BLaER1 treated with 17β-estradiol and CSF1 and Interleukin-3, amounts not matched to agents 10 nM and 100 nM (cell line): ENCODE measurements around the gene CLIP2.
A peak's percentile ranks its signal among the peaks of the same experiment; 100 is the strongest.
"Not testable (repeated sequence)": the region's sequence is repeated elsewhere in the genome, so short reads cannot be mapped to it uniquely, and the experiment has no call there.

Experiments used
- H3K27ac ChIP-seq, 11 experiments: shearing (Covaris generic); formaldehyde crosslinking; 2 replicates each; pipeline ENCODE4 v1.8.1; 2022
- H3K27me3 ChIP-seq, 11 experiments: shearing (Covaris generic); formaldehyde crosslinking; 2 replicates each; pipeline ENCODE4 v1.8.1; 2022
- H3K36me3 ChIP-seq, 11 experiments: shearing (Covaris generic); formaldehyde crosslinking; 2 replicates each; pipeline ENCODE4 v1.8.1; 2022
- H3K4me1 ChIP-seq, 10 experiments: shearing (Covaris generic); formaldehyde crosslinking; 2 replicates each; pipeline ENCODE4 v1.8.1; 2022
- H3K4me2 ChIP-seq, 11 experiments: shearing (Covaris generic); formaldehyde crosslinking; 2 replicates each; pipeline ENCODE4 v1.8.1; 2022
- H3K4me3 ChIP-seq, 10 experiments: shearing (Covaris generic); formaldehyde crosslinking; 2 replicates each; pipeline ENCODE4 v1.8.1; 2022
- H3K9ac ChIP-seq, 11 experiments: shearing (Covaris generic); formaldehyde crosslinking; 2 replicates each; pipeline ENCODE4 v1.8.1; 2022
- H3K9me3 ChIP-seq, 11 experiments: shearing (Covaris generic); formaldehyde crosslinking; replicated peaks in 1 of 11; 2 replicates each; pipeline ENCODE4 v1.8.1; 2022
- H4K20me1 ChIP-seq, 11 experiments: shearing (Covaris generic); formaldehyde crosslinking; 2 replicates each; pipeline ENCODE4 v1.8.1; 2022
- Cebpa-rat ChIP-seq, 11 experiments: shearing (Covaris generic); IDR thresholded peaks; 2 replicates each; pipeline ENCODE4 v1.8.1; 2022

CLIP2 gene

DNA sequence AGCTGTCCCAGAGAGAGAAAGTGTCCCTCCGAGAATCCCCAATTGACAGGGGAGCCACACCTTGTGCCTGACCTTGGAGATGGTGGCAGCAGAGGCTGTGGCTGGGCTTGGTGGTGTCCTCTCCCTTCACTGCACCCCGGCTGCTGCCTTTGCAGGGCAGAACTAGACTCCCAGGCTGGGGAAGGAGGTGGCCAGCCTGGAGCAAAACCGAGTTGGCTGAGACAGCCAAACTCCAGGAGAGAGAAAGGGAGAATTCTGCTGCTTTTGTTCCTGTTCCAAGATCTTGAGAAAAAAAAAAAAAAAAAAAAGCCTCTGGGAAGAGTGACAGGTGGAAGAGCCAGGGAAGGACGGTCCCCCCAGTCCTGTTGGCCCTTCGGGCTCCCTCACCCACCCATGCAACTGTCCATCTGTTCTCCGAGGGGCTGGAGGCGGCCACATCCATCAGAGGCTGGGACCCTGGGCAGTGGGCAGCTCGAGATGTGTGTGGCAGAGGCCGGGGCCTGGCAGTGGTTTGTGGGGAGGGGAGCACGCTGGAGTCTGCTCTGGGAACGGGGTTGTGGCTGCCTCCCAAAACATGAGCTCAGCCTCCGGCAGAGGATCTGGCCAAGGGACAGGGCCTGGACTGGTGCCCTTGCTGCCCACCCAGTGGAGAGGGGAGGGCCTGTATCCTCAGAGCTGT, 35.5 kb downstream of the CLIP2 start:
- Histone ChIP-seq H3K4me1 (peaks cover 23 to 86% (median 77%) of the 10 kb centered on the region in 10 experiments), H3K27me3 (no peaks in the 10 kb centered on the region), H3K36me3 (peaks cover 64 to 100% (median 93%) of the 10 kb centered on the region in 11 experiments), H3K9ac (peak overlapping the region in 2 of 11 experiments; percentile 18 to 23; a peak in 1 of 22 replicates), H3K9me3 (peaks cover 0 to 8% (median 0%) of the 10 kb centered on the region in 11 experiments; a peak in 3 of 22 replicates), H3K4me2 (peak overlapping the region in 8 of 11 experiments; percentile 45 to 73 (median 65); a peak in 10 of 22 replicates), H4K20me1 (peaks cover 32 to 96% (median 59%) of the 10 kb centered on the region in 11 experiments; a peak in 16 of 22 replicates), H3K27ac (peak overlapping the region in 6 of 11 experiments; percentile 18 to 60 (median 38); a peak in 12 of 22 replicates), H3K4me3 (no peak overlapping the region)
- TF ChIP-seq Cebpa-rat (IDR thresholded peaks at IDR 0.05): no peak

- Histone ChIP-seq H3K4me3 (no peak overlapping the region), H4K20me1 (peaks cover 31 to 96% (median 55%) of the 10 kb centered on the region in 11 experiments; a peak in 15 of 22 replicates), H3K4me2 (peak overlapping the region in 6 of 11 experiments; percentile 45 to 69 (median 52); a peak in 7 of 22 replicates), H3K9ac (peak overlapping the region in 1 of 11 experiments; percentile 18; a peak in 1 of 22 replicates), H3K36me3 (peaks cover 68 to 100% (median 93%) of the 10 kb centered on the region in 11 experiments), H3K4me1 (peaks cover 17 to 86% (median 75%) of the 10 kb centered on the region in 10 experiments), H3K27me3 (no peaks in the 10 kb centered on the region), H3K9me3 (peaks cover 0 to 8% (median 0%) of the 10 kb centered on the region in 11 experiments; a peak in 3 of 22 replicates), H3K27ac (peak overlapping the region in 6 of 11 experiments; percentile 18 to 60 (median 34); a peak in 9 of 22 replicates)
- TF ChIP-seq Cebpa-rat (IDR thresholded peaks at IDR 0.05): no peak
Measured at GRCh38 chr7:74325210-74325565, 36.0 kb downstream of the CLIP2 start.

DNA sequence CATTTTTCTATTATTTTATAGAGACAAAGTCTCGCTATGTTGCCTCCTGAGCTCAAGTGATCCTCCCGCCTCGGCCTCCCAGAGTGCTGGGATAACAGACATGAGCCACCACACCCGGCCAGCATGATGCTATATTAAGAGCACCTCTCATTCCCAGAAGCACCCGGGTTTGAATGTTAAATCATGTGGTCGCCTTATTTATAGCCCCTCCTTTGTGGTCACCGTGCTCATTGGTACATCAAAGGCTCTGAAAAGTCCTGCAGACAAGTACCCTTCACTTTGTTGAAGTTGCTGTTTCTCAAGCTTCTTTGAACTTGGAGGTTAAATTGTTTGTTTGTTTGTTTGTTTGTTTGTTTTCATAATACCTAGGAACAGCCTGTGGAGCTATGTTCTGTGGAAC, 40.0 kb downstream of the CLIP2 start:
- Histone ChIP-seq H3K27me3 (no peaks in the 10 kb centered on the region), H3K27ac (no peak overlapping the region), H3K36me3 (peaks cover 55 to 97% (median 76%) of the 10 kb centered on the region in 11 experiments)

GRCh38 chr7:74332373-74333176, 43.4 kb downstream of the CLIP2 start:
- Histone ChIP-seq H4K20me1 (peaks cover 27 to 87% (median 63%) of the 10 kb centered on the region in 11 experiments; a peak in 17 of 22 replicates), H3K4me3 (no peak overlapping the region), H3K4me2 (peak overlapping the region in 10 of 11 experiments; percentile 18 to 76 (median 59); a peak in 20 of 22 replicates), H3K9ac (peak overlapping the region in 4 of 11 experiments; percentile 10 to 60 (median 33); a peak in 5 of 22 replicates), H3K9me3 (peaks cover 0 to 7% (median 0%) of the 10 kb centered on the region in 11 experiments; a peak in 2 of 22 replicates), H3K27me3 (no peaks in the 10 kb centered on the region), H3K27ac (peak overlapping the region in 7 of 11 experiments; percentile 8 to 64 (median 36); a peak in 8 of 22 replicates), H3K36me3 (peaks cover 30 to 76% (median 56%) of the 10 kb centered on the region in 11 experiments), H3K4me1 (peaks cover 13 to 93% (median 81%) of the 10 kb centered on the region in 10 experiments)
- no peak for TF ChIP-seq Cebpa-rat (IDR thresholded peaks at IDR 0.05)

More for the DNA sequence above, 40.0 kb downstream of the CLIP2 start:
- Histone ChIP-seq H3K9me3 (no peaks in the 10 kb centered on the region), H3K4me3 (no peak overlapping the region), H4K20me1 (peaks cover 35 to 97% (median 78%) of the 10 kb centered on the region in 11 experiments; a peak in 18 of 22 replicates), H3K4me1 (peaks cover 7 to 93% (median 82%) of the 10 kb centered on the region in 10 experiments), H3K4me2 (peak overlapping the region in 4 of 11 experiments; percentile 14 to 33 (median 20); a peak in 7 of 22 replicates), H3K9ac (no peak overlapping the region)
- no peak for TF ChIP-seq Cebpa-rat (IDR thresholded peaks at IDR 0.05)

DNA sequence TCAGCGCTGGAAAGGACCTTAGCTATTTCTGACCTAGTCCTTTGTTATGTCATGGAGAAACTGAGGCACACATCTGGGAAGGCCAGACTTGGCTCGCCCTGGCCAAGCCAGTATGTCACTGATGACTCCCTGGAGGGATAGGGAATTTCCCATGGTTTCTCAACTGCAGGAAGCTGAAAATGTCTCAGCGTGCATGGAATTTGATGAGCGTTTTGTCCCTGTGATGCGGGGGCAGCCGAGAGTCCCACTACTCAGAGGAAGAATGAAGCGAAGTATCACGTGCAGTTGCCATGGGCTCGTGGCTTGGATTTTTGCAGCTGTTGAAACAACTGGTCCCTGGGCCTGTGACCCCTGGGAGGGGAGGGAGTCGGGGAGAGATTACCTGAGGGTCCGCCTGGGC, 44.8 kb downstream of the CLIP2 start:
- H3K4me2 ChIP-seq: peak overlapping the region; percentile 3 to 76 (median 41); a peak in 18 of 22 replicates
- H4K20me1 ChIP-seq: peaks cover 34 to 83% (median 52%) of the 10 kb centered on the region in 11 experiments; a peak in 17 of 22 replicates
- no peak for TF ChIP-seq Cebpa-rat (IDR thresholded peaks at IDR 0.05)
- no peak overlapping the region for H3K4me3 ChIP-seq
- H3K9ac ChIP-seq: peak overlapping the region in 3 of 11 experiments; percentile 18 to 43 (median 39); a peak in 4 of 22 replicates
- H3K9me3 ChIP-seq: peaks cover 0 to 7% (median 0%) of the 10 kb centered on the region in 11 experiments; a peak in 2 of 22 replicates
- peaks cover 27 to 70% (median 47%) of the 10 kb centered on the region in 11 experiments for H3K36me3 ChIP-seq
- peak overlapping the region in 6 of 11 experiments; percentile 2 to 63 (median 39); a peak in 8 of 22 replicates for H3K27ac ChIP-seq
- peaks cover 25 to 94% (median 83%) of the 10 kb centered on the region in 10 experiments for H3K4me1 ChIP-seq
- no peaks in the 10 kb centered on the region for H3K27me3 ChIP-seq

- peak overlapping the region in 9 of 11 experiments; percentile 32 to 83 (median 71); a peak in 17 of 22 replicates for H3K27ac ChIP-seq
- TF ChIP-seq Cebpa-rat (IDR thresholded peaks at IDR 0.05): no peak
- peak overlapping the region in 8 of 10 experiments; percentile 17 to 51 (median 39); a peak in 10 of 20 replicates for H3K4me3 ChIP-seq
Measured at GRCh38 chr7:74337926-74338325, 48.7 kb downstream of the CLIP2 start.

DNA sequence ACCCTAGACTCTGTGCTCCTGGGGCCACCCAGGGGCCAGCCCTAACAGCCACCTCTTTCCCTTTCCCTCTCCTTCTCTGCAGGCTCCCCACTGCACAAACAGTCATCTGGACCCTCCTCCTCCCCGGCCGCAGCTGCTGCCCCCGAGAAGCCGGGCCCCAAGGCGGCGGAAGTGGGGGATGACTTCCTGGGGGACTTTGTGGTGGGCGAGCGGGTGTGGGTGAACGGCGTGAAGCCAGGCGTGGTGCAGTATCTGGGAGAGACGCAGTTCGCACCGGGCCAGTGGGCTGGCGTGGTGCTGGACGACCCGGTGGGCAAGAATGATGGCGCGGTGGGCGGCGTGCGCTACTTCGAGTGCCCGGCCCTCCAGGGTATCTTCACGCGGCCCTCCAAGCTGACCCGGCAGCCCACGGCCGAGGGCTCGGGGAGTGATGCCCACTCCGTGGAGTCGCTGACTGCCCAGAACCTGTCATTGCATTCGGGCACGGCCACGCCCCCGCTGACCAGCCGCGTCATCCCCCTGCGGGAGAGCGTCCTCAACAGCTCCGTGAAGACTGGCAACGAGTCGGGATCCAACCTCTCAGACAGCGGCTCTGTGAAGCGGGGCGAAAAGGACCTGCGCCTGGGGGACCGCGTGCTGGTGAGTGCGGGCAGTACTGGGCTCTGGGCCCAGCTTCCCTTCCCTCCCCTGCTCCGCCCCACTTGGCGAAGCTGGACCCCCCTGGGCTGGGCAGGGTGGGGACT, 49.3 kb downstream of the CLIP2 start:
- no peaks in the 10 kb centered on the region for H3K27me3 ChIP-seq
- H3K4me1 ChIP-seq: peaks cover 49 to 91% (median 82%) of the 10 kb centered on the region in 10 experiments
- peak overlapping the region; percentile 63 to 94 (median 87) for H3K4me2 ChIP-seq
- H3K27ac ChIP-seq: peak overlapping the region in 9 of 11 experiments; percentile 32 to 83 (median 71); a peak in 17 of 22 replicates
- H3K9me3 ChIP-seq: peaks cover 0 to 7% (median 0%) of the 10 kb centered on the region in 11 experiments; a peak in 2 of 22 replicates
- TF ChIP-seq Cebpa-rat (IDR thresholded peaks at IDR 0.05): no peak
- H3K9ac ChIP-seq: peak overlapping the region in 10 of 11 experiments; percentile 21 to 75 (median 56); a peak in 17 of 22 replicates
- H3K36me3 ChIP-seq: peaks cover 49 to 77% (median 60%) of the 10 kb centered on the region in 11 experiments
- peaks cover 24 to 73% (median 63%) of the 10 kb centered on the region in 11 experiments; a peak in 17 of 22 replicates for H4K20me1 ChIP-seq
- H3K4me3 ChIP-seq: peak overlapping the region in 8 of 10 experiments; percentile 17 to 51 (median 39); a peak in 12 of 20 replicates

More at GRCh38 chr7:74337926-74338325, 48.7 kb downstream of the CLIP2 start:
- H3K4me2 ChIP-seq: peak overlapping the region; percentile 63 to 94 (median 87)
- peaks cover 44 to 91% (median 87%) of the 10 kb centered on the region in 10 experiments for H3K4me1 ChIP-seq
- H3K9ac ChIP-seq: peak overlapping the region in 10 of 11 experiments; percentile 21 to 75 (median 56); a peak in 17 of 22 replicates
- H3K9me3 ChIP-seq: peaks cover 0 to 7% (median 0%) of the 10 kb centered on the region in 11 experiments; a peak in 2 of 22 replicates
- no peaks in the 10 kb centered on the region for H3K27me3 ChIP-seq
- peaks cover 30 to 72% (median 62%) of the 10 kb centered on the region in 11 experiments; a peak in 17 of 22 replicates for H4K20me1 ChIP-seq
- peaks cover 43 to 73% (median 54%) of the 10 kb centered on the region in 11 experiments for H3K36me3 ChIP-seq

GRCh38 chr7:74339648-74340047, 50.4 kb downstream of the CLIP2 start:
- Histone ChIP-seq H3K9ac (0 out of 22 replicates have a peak overlapping the region, but pooled peaks of 1 of the 11 experiments have one; percentile 33), H3K4me1 (peaks cover 48 to 87% (median 73%) of the 10 kb centered on the region in 10 experiments), H3K27ac (peak overlapping the region in 4 of 11 experiments; percentile 25 to 83 (median 78); a peak in 6 of 22 replicates), H3K4me2 (peak overlapping the region in 8 of 11 experiments; percentile 68 to 93 (median 88); a peak in 14 of 22 replicates), H4K20me1 (peaks cover 17 to 73% (median 63%) of the 10 kb centered on the region in 11 experiments; a peak in 18 of 22 replicates), H3K36me3 (peaks cover 52 to 77% (median 62%) of the 10 kb centered on the region in 11 experiments)
- H3K9me3 ChIP-seq, H3K4me3 ChIP-seq, H3K27me3 ChIP-seq: not testable (repeated sequence)
